Measurements from ENCODE around the gene WASF2.
"Not testable (repeated sequence)": the region's sequence is repeated elsewhere in the genome, so short reads cannot be mapped to it uniquely, and the experiment has no call there.

The WASF2 gene

DNA sequence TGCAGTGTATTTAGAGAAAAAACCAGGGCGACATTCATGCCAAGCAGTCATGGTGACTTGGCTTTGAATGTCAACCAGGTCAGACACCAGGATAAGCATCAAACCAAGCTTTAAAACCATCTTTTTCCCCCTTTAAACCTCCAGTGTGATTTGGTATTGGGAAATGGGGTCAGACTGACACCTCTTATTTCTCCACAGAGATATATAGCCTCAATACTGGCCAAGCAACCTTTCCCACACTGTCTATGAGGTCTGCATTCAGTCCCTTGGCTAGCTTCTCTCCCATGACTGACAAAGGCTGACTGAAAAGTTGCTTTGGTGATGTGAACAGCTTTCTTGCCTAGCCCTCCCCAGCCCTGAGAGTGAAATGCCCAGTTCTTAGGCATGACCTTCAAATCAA lies 75.9 kb downstream of the WASF2 start:
- no peak for DNase-seq

DNA sequence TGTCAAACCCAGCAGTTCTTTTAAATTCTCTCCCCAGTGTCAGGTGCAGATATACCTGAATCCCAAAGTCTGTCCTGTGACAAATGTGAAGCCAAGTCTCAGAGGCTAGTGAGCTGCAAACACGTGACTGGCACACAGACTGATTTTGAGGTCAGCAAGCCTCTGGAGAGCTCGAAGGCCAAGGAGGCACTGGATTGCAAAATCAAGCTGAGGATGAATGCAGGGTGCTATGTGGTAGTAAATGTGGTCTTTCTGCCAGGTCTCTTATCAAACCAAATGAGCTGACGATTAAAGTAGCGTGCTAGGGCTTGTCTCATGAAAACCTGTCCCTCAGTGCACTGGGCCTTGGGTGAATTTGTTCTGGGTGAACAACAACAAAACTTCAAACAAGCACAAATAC lies 77.0 kb downstream of the WASF2 start:
- DNase-seq = no peak

DNA sequence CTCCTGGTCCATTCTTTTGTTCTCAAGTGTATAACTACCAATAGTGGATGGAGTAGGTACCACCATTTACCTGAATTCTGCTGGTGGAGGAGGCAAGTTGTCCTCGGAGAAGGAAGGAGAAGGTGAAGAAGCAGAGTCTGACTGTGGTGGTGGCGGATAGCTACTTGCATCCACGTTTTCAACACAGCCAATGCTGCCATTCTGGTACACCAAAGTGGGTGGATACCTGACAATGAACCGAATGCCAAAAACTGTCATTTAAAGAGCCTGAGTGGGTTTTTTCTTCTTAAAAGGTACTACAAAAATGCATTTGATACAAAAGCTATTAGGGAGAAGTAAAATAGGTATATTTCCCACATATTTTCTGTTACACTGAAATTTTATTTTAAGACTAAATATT lies 77.5 kb downstream of the WASF2 start:
- no peak for DNase-seq

DNA sequence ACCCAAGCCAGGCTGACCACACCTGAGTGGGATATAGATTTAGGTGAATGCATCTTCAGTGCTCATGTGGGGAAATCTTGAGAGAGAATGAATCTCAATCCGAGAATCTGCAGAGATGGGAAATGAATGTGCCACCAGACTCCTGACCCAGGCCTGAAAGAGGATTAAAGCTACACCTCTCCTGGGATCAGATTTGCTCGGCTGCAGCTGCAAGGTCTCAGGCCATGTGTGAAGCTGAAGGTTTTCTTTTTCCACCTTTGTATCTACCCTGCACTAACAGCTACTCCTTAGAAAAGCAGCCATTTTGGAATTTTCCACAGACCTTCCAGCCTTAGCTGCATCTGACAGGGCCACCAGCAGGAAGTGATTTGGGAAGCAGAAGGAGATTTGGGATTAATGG lies 79.3 kb downstream of the WASF2 start:
- DNase-seq = no peak

DNA sequence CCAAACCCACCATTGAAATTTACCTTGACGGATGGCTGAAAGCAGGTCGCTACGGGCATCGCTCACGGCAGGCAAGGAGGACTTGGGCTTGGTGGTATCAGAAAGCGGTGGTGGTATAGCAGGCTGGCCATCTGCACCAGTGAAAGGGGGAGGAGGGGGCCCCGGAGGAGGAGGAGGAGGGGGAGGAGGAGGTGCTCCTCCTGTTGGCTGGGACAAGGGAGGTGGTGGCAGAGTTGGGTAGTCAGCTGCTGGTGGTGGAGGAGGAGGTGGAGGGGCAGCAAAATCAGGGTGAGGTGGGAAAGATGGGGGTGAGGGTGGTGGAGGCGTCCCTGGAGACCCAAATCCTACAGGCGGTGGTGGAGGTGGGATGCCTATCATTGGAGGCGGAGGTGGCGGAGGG lies 80.3 kb downstream of the WASF2 start:
- DNase-seq = no peak

DNA sequence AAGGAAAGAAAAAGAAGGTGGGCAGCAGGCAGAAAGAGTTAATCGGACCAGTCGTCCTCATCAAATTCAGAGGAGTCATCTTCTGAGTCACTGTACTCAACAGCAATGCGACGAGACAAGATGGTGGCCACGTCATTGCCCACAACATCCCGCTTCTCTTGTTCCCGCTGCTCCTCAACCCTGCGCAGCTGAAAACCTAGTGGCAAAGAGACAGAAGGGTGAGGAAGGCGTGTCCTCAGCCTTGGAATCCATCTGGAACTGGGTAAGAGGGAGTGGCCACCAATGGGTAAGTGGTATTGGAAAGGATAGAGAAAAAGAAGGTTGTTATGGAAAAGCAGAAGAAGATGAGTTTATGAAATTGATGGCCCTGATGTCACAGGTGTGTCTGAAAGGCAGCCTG lies 81.8 kb downstream of the WASF2 start:
- no peak for DNase-seq

DNA sequence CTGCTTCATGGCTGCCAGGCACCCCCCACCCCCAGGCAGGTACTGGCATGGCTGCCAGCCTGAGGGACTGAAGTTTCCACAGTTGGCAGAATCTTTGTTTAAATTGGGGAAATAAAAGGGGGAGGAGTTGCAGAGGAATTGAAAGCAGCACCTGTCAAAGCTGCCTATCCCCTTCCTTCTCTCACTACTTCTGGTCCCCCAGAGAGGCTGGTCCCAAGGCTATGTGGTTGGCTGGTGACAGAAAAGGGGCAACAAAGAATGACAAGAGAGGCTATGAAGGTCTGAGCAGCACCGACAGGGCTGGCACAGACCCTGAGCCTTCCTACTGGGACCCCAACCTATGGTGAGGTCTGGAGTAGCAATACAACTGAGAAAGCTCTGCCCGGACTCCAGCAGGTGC lies 83.2 kb downstream of the WASF2 start:
- not testable (repeated sequence) for DNase-seq

DNA sequence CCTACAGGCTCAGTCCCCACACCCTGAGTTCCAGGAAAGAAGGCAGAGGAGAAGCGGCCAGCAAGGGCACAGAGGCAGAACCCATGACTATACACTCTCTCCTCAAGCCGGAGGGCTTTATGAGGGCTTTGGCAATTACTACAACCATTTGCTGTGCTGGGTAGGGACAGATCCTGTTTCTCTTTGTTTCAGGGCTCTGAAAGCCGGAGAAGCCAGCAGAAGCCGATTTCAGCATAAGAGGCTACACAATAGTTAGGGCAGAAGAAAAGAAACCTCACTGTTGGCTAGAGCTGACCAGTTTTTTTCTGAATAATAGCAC lies 83.6 kb downstream of the WASF2 start:
- no peak for DNase-seq

DNA sequence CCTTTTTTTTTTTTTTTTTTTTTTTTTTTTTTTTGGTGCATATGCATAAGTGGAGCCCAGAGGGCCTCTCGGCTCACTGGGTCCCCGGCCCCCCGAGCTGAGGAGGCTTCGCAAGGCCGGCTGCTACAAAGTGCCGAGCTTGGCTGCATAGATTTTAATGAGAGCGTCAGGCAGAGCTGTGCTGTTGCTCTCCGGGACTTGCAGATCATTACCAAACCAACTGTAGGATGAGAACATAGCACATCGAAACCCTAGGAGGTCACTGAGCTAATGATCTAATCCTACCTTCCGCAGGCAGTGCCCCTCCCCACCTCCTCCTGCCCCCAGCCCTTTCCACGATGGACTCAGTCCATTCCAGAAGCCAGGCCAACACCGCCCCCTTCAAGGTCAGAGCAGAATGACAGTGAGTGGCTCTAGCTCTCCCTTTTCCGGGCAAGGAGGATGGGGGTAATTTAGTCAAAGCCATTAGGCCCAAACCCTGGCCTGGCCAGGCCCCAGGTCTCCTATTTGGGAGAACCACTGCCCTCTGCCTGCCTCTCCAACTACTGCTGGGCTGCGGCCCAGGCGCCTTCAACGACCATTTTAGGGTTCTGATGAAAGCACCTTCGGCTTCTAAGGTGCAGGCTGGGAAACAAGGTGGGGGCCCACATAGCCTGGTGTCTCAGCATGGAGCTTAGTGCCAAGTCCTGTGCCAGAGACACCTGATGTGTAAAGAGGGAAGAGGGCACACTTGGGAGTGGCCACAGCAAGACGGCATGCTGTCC lies 84.2 kb downstream of the WASF2 start:
- DNase-seq = not testable (repeated sequence)

DNA sequence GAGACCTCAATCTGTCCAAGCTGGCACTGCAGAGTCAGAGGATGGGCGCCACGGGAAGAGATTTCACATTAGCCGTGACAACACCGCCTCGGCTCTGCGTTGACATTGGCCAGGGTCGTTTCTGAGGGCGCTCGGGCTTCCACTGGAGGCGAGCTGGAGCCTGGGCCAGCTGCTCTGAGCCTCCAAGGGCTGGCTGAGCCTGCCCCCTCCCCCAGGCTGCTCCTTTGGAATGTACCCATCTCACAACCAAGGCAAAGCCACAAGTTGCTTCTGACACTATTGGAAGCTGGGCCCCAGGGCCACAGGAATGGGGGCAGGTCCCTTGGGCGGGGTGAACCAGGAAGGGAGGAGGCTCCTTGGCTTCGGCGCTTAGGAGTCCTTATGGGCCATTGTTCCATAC lies 84.9 kb downstream of the WASF2 start:
- no peak for DNase-seq

DNA sequence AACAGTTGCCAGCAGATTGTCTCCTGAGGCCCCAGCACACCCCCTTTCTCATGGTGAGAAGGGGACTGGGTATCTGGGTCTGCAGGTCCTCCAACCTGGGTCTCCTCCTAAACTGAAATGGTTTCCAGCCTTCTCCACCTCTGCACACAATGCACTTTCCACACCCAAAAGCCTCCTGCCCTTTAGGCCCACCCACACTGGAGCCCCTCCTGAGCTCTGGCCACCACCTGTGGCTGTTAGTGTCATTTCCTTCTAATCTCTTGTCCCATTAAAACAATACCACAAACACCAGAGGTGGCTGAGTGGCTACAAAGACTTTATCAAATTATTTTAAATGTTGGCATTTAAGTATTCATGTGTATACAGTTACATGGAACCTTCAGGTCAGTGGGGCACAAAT lies 86.0 kb downstream of the WASF2 start:
- peak; percentile 8 for DNase-seq

DNA sequence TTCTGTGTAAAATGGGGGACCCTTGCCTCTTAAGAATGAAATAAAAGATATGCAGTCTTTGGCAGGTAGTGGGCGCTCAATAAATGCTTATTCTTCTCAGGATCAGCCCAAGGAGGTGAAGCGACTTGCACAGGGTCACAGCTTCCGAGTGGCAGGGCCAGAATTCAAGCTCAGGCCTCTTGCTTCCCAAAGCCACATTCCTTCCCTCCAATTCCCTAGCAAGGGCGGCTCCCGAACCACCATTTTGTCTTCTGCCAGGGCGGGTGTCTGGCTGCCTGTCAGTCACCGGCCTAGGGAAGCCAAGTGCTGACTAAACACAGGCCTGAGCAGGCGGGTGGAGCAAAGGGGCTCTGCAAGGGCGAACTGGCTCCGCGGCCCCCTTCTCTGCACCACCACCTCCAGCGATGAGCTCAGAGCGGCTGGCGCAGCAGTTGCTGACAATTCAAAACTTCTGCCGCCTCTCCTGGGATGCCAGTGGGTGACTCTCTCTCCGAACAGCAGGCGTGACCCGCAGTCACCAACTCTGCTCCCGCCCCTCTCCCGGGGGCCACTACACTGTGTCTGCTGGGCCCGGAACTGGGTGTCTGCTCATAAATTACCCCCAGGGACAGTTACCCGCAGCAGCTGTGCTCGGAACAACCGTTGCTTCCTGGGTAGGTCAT lies 86.8 kb downstream of the WASF2 start:
- peak; percentile 70 for DNase-seq

DNA sequence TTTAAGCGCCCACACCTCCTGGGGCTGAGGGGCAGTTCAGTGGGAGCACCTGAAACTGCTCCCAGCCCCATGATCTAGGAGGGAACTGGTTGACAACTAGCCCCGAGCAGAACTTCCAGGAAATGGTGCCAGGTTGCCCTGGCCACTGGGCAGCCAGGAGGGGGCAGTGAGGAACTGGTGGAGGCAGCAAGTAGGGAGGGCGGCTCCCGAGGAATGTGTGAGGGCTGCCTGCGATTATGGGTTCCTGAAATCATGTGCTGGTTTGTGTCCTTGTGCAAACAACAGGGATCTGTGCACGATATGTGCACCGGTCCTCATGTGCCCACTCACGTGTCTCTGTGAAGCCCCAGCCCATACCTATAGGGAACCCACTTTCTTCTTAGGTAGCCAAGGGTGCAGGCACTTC lies 87.6 kb downstream of the WASF2 start:
- DNase-seq = no peak

DNA sequence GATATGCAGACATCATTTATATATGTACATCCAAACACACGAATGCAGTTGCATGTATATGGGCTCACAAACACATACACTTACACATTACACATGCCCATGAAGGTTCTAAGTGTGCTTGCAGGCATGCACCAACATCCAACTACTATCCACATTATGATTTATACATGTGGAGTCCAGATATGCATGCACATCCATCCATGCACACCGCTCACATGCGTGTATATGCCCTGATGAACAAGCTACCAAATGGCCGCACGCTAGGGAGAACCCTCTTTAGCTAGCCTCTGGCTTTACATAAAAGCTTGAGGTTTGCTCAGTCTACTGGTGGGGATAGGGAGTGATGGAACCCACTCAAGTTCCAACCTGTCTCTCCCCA lies 89.0 kb downstream of the WASF2 start:
- no peak for DNase-seq

DNA sequence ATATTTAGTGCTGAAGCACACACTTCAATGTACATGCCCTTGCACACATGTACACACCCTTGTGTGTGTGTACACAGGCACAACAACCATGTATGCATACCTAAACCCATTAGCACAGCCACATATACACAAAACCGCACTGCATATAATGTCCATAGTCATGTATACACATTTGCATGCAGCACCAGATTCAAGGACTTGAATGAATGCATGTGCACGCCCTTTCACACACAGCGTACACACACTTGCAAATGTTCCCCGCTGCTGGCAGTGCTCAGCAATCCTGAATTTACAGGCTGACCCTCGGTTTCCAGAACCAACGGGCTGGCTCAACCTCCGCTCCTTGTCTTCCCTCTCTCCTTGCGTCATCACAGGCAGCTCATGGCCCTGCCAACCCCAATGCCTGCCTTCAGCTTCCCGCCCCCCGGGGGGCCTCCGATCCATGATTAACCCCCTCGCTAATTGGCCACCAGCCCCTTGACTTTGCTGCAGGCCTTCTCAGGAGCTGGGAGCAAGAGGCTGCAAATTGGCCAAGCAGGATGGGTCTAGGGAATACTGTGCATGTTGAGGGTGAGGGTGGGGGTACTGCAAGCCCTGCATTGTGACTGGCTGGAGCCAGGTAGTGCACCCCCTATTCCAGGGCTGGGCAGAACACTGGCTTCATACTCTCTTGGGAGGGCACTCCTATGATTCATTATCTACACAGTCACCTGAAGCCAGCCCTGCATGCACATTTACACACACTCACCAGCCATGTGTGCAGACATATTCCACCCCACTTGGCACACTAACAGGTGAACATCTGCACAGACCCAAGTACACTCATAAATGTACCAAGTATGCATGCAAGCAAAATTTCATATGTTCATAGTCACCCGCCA lies 89.6 kb downstream of the WASF2 start:
- DNase-seq = no peak

DNA sequence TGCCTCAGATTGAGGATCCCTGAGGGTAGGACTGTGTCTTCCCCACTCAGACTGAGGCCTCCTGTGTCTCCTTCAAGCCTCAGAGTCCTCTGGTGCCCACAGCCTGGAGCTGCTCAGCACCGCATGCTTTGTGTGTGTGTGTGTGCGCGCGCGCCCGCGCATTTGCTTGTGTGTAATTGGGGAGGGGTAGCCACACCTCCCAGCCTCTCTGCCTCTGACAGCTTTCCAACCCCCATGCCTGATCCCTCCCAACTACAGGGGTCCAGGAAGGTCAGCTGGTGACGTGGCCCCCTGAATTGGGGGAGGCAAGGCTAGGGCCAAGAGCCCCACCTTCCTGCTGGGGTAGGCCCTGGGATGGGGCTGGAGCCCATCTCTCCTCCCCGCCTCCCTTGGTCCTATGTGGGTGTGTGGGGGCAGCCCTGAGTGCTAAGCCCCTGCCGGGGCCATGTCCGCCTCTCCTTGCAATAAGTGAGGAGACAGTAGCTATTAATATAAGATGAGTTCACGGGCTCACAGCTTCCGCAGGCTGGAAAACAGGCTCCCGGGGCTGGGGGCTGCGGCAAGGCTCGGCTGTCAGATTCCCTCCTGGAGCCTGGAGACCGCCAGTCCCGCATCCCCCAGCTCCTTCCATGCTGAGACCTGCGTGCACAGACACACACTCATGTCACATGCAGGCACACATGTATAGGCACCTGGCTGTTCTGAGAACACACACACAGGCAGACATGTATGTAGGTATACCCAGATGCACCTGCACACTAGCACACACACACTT lies 90.5 kb downstream of the WASF2 start:
- no peak for DNase-seq

DNA sequence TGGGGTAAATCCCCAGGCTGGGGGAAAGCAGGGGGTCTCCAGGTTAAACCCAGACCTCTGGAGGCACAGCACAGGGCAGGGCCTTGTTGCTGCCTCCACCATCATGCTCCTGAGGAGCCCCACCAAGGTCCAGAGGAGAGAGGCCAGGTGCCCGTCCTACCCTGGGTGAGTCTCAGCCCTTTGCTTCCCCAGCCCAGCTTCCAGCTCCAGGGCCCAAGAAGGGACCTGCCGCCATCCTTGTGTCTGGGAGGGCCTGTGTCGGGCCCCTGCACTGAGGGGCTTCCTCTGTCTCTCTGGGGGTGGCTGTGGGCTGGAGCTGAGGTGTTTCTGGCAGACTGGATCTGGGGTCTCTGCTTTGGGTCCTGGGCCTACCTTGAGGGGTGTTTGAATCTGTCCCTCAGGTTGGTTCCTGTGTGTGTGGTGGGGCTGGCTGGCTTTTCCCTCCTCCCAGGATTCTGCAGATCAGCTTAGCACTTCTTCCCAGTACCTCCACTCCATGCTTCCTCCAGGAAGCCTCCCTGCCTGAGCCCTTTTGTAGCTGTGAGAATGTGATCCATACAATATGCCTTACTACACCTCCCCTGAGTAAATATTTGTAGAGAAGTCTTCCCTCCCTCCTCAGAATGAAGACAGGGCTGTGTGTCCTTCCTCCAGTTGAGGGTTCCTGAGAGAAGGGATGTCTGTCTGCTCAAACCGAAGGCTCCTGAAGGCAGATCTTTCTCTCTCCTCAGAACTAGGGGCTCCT lies 91.4 kb downstream of the WASF2 start:
- no peak for DNase-seq

DNA sequence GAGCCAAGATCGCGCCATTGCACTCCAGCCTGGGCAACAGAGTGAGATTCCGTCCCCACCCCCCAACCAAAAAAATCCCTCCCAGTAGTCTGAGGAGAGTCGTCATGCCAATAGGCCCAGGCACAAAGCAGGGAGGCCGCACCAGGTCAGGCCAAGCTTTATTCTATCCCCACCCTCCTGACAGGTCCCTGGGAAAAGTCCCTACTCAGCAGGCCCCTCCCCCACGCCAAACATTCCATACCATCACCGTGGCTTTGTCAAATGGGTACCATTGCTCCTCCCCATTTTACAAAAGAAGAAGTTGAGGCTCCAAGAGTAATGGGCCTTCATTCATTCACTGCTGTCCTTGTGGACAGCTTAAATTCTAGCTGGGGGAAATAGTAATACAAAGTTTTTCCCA lies 92.2 kb downstream of the WASF2 start:
- DNase-seq = no peak

DNA sequence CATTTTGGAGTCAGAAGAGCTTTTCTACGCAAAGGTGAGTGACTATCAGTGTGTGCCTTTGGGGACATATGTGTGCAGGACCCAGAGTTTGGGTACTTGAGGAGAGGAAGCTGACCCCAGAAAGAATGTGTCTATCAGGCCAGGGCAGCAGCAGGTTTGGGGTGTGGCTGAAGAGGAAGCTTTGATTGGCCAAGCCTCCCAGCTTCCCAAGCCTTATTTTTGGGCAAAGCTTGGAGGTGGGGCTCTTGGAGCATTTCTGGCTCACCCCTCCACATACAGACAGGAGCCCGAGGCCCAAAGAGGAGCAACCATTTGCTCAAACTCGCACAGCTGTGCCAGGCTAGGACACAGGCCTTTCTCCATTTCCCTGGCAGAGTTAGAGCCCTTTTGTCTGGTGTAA lies 92.9 kb downstream of the WASF2 start:
- no peak for DNase-seq

DNA sequence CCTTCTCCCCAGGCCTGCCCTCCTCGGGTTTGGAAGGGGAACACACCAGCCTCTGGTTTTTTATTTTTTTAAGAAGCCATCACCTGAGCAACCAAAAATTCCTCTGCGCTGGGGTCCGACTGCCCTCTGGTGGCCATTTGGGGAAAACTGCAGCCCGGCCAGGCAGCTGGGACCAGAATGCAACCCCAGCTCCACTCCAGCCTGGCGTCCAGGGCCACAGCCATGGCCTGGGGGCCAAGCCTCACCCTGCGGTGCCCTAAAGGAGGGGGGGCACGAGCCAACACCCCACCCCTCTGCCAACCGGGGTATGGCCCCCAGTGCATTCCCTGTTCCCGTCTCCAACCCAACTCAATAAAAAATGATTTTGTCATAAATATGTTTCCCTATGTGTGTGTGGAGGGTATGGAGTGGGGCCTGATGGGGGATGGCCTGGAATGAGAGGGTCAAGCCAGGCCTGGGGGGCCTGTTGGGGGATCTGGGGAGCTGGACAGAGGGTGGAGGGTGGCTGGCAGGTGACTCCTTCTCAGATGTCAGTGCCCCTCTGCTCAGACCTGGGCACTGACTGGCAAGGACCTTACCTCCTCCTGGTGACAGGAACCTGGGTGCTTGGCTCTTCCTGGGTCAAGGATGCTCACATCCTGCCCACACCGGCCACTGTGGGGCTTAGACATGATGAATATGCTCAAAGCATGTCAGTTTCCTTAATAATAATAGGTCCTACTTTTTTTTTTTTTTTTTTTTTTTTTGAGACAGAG lies 94.3 kb downstream of the WASF2 start:
- peak; percentile 64 for DNase-seq

DNA sequence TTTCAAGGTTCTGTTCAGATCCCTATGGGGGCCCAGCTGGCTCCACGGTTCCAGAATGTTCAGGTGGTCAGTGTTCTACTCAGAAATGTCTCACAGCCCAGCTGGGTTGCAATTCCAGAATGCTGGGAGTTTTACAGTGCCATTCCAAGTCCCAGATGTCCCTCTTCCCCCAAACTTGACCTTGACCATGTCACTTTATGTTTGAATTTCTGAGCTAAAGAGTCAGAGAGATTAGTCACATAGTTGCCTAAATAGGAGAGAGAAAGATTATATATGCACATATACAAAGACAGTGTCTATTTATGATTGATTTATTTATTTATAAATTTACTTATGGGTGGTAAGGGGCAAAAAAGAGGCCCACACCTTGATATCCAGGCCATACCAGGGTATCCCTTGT lies 95.0 kb downstream of the WASF2 start:
- no peak for DNase-seq

DNA sequence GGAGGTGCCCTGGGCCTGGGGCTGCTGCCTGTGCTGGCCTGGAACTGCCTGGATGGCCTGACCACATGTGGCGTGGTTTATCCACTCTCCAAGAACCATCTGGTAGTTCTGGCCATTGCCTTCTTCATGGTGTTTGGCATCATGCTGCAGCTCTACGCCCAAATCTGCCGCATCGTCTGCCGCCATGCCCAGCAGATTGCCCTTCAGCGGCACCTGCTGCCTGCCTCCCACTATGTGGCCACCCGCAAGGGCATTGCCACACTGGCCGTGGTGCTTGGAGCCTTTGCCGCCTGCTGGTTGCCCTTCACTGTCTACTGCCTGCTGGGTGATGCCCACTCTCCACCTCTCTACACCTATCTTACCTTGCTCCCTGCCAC lies 95.7 kb downstream of the WASF2 start:
- no peak for DNase-seq
